SIG-M5 treated with dmso at 0.1 percent for 504 hours (cell line): ENCODE measurements around the gene SLC2A13.

Experiments used
- DNase-seq: peaks from one replicate; lab custom pipeline; 2025; ENCODE audit not compliant: unreplicated experiment; lab: John Stamatoyannopoulos, UW

The SLC2A13 gene

DNA sequence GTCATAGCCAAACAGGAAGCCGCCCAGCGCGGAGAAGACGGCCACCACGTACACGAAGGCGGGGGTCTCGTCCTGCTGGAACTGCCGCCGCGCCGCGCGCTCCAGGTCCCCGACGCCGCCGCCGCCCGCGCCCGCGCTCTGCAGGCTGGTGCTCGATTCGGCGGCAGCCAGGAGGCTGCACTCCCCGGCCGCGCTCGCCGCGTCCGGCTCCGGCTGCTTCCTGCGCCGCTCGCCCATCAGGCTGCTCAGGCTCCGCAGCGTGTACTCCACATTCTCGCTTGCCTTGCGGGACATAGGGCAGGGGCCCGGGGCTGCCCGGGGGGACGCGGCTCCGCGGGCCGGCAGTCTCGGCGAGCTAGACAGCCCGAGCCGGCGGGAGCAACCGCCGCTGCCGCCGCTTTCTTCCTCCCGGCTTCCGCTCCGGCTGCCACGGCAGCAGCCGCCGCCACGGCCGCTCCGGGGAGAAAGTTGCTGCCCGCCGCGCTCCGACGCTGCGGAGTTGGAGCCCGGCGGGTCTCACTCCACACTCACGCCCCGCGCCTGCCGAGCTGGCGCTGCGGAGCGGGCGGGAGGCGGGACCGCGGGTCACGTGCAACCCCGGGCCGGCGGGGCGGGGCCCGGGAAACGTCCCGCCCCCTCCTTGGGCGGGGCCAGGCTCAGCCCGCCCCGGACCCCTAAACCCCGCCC is at the start of gene SLC2A13:
Gene SLC2A13 (minus strand): TSS at position 567 of the 687 bp plus-strand sequence. CDS start 273 bp downstream, at position 294.
- DNase-seq, result peak; percentile 66

DNA sequence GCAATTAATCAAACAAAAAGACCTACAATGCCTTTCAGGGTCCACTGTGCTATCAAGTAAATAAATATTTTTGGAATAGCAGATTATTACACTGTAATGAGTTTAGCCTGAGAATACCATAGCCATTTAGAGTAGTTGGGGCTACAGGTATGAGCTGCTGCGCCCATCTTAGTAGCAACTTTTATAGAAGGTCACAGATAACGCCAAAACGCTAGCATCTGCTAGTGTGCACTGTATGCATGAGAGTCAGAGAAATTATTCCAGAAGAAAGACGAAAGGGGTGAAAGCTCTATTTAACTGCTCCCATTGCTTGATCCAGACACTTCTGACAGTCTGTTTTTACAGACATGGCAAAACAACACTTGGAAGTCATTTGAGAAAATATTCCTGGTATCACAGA is 48.5 kb upstream of the SLC2A13 start:
- no peak for DNase-seq

DNA sequence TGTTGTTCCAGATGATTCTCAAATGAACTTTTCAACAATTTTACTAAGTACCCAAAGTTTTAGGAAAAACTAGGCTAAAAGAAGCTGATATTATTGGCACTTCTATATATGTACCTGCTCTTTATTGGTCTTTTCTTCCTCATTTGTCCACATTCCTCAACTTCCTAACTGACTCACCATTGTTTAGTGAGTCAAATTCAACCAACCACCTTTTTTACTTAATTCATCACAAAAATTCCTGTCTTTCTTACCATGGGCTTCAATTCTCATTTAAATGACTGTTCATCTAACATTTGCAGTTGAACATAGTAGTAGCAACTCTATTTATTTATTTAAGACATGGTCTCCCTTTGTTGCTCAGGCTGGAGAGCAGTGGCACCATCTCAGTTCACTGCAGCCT is 47.6 kb upstream of the SLC2A13 start:
- no peak for DNase-seq

DNA sequence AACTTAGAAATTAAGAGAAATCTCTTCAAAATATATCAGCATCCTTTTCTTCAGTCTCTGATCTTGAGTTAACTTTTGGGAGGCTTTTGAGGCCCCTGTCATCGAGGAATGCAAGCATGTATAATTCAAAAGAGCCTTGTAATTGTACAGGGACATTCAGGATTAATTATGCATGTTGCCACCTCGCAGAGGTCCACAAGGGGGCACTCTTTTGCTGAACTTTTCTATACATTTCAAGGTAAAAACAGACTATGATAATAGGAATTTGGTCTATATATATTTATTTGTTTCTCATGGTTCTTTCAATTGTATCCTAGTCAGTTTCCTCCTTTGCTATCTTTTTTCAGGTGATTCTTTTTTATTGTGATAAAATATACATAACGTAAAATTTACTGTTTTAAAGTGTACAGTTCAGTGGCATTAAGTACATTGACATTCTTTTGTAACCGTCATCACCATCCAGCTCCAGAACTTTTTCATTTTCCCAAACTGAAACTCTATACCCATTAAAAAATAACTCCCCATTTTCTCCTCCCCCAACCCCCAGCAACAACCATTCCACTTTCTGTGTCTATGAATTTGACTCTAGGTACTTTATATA is 47.0 kb upstream of the SLC2A13 start:
- DNase-seq, result peak; percentile 42

DNA sequence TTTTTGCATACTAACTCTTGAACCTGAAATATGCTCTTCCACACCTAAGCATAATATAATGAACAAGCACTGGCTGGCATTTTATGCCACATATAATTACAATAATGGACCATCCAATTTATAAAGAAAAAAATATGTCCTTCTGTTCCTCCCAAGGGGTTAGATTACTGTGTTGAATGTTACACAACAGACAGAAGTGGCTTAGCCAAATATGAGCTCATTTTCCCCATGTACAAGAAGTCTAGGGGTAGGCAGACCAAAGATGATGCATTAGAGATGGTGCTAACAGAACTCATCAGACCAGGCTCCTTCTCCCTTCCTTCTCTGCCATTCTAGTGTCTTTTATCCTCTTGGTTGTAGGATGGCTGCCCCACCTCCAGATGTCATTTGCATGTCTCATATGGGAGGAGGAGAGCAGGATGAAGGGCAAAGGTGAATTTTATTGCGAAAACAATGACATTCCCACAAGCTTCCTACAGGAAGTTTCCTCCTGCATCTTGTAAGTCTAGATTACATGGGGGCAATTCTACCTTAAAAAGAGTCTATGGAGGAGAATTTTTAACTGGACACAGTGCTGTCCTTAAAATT is 43.9 kb upstream of the SLC2A13 start:
- no peak for DNase-seq

DNA sequence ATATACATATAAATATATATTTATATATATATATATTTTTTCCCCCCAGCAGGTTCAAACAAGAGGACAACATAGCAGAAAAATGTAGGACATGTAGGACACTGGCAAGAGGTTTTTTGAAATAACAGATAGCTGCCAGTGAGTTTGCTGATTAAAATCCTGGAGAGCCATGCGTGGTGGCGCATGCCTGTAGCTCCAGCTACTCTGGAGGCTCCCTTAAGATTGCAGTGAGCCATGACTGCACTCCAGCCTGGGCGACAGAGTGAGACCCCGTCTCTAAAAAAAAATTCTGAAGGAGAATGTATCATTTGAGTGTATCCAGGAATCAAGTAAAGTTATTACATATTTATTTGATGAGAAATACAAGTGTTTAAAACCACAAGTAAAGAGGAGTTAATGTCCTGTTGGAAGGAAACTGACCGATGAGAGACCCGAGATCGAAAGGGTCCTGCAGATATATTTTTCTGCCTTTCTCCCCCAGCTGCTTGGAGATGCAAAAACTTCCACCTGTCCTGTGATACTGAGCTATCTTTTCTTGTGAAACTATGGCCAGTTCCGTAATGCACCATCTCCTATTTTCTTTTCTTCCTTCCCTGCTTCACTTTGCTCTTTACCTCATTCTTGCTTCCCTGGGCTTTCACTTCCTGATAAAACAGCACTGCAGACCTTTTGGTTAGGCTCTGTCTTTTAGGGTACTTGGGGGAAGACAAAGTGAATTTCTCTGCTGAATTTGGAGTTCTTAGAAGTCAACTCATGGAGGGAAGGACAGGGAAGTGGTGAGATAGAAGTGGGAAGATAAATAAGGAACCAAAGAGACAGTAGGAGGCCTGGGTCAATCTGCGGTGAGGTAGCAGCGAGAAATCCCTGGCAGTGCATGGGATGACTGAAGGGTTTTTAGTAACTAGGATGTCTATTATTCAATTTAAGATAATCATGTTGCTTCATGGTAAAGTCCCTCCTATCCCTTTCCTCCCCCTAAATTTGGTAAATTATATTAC is 41.2 kb upstream of the SLC2A13 start:
- peak; percentile 86 for DNase-seq

DNA sequence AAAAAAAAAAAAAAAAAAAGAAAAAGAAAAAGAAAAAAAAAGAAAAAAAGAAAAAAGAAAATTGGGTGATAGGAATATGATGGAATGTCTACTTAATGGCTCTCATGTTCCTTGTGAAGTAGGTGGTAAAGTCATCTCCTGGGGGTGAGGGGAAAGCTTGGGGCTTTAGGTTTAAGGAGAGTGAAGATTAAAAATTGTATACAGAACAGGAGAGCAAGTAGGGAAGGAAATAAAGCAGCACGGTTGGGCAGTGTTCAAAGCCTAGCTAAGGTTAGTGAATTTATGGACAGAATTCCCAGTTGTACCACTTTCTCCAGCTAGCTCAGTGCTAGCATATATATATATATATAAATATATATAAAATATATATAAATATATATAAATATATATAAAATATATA is 40.0 kb upstream of the SLC2A13 start:
- peak; percentile 33 for DNase-seq

DNA sequence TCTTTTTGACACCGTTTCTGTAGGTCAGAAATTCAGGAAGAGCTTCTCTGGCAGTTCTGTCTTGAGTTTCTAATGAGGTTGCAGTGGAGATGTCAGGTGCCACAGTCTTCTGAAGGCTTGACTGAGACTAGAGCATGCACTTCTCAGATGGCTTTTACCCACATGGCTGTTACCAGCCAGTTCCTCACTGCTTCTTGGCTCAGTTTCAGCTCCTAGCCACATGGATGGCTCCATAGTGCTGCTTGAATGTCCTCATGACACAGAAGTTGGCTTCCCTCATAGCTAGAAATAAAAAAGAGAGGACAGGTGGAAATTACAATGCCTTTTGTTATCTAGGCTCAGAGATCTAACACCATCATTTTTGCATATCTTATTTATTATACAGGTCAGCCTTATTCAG is 38.1 kb upstream of the SLC2A13 start:
- peak; percentile 18 for DNase-seq

DNA sequence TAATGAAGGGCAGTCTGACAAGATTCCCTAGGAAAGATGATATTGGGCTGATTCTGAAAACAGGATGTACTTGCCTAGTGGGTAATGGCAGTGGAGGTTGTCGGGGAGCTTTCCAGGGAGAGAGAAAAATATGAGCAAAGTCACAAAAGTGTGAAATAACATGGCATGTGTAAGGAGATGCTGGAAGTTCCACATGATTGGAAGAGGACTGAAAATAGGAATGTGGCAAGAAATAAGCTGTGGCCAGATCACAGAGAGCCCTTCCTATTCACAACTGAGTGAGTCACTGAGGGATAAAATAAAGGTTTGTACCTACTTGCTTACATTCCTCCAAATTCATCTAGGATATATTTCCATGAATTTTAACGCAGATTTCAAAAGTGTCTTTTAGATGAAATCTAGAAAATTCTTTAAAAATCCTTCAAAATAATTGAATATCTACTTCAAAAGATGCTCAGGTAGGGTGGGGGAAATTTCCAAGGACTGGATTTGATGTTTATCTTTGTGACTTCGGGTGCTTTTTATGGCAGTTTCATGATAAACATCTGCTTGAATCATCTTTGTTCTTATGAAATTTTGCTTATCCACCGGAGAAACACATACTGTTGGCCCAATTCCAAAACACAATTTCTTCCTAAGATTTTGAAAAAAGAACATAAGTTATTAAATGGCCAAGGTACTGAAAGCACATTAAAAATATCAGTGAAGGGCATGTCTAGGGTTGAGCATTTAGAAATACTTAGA is 36.3 kb upstream of the SLC2A13 start:
- DNase-seq, result no peak

DNA sequence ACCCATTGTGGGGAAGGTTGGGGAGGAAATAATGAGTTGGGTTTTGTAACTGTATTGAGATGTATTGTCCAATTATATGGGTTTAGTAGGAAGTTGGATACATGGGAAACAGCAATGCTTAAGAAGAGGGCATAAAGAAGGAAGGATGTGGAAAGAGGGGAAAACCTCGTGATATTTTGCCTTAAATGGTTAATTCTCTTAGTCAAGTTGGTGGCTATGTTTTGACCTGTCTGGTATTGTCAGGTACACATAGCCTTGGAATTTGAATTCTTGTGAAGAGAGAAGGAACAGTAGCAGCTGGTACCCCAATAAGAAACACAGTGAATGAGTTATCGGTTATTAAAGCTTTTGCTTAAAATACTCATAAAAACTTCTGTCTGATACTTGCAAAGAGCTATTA is 32.6 kb upstream of the SLC2A13 start:
- no peak for DNase-seq

DNA sequence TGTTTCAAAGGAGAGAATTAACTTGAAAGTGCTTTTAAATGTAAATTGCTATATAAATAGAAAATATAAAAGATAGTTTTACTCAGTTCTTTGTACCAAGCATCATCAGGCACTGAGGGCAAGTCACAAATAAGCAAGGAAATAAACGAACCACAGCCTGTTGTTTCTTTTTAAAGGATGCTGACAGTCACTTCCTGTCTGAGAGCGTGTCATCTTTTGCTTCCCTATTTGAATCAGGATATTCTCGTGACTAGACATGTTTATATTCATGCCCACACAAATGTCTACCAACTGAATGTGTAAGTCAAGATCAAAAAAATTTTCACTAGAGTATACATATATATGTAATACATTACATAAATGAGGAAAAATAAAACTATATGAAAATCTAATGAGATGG is 31.4 kb upstream of the SLC2A13 start:
- peak; percentile 79 for DNase-seq

DNA sequence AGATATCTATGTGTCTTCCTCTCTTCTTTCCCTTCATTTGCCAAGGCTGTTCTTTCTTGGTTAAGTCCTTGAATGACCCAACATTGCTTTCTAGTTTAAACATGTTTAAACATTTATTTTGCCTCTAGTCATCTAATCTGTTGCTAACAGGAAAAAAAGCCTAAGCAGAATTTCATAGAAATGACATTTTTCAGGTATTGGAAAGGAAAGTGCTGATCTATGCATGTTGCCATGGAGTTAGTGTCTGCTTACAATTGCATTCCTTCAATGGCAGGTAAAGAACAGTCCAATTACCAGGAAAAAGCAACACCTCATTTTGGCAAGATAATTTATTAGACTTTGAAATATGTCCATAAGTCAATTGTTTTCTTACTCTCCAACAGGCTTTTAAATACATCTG is 21.5 kb upstream of the SLC2A13 start:
- no peak for DNase-seq

DNA sequence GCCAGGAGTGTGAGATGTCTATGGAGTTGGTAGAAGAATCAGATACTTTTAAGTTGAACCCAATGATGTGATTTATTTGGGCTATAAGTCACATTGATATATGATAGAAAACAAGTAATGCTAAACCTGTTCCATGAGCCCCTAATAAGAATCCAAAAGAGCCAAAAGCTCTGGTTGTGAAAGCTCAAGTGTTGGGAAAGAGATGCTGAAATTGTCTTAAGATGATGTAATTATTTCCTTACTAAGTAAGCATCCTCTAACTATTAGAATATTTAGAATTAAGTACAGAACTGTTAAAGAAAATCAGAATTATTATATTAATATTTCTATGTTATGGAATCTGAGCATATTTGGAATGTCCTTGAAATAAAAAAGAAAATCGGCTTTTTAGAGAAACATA is 17.6 kb upstream of the SLC2A13 start:
- DNase-seq, result peak; percentile 61

DNA sequence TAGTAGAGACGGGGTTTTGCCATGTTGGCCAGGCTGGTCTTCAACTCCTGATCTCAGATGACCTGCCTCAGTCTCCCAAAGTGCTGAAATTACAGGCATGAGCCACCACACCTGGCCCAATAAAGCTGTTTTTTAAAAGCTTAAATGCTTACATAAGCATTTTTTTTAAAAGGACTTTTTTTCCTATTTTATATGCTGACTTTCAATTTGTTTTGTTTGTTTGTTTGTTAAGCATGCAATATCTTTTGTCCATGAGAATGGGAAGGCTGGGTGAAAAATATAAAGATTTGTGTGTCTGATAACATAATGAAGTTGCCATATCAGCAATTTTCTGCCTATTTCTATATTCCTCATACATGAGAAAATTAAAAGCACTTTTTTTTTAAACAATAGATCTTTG is 17.0 kb upstream of the SLC2A13 start:
- DNase-seq, result no peak

DNA sequence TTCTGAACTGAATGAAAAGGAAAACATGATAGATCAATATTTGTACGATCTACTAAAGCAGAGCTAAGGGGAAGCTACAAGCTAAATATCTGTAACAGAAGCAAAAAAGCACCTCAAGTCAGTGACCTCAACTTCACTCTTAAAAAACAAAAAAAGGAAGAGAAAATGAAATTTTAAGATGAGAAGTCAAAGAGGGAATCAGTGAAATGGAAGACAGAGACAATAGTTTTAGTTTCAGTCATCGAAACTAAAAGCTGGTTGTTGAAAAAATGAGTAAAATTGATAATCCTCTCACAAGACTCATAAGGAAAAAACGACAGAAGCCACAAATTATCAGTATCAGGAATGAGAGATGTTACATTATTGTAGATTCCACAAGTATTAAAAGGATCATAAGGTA is 11.9 kb upstream of the SLC2A13 start:
- DNase-seq, result peak; percentile 76

DNA sequence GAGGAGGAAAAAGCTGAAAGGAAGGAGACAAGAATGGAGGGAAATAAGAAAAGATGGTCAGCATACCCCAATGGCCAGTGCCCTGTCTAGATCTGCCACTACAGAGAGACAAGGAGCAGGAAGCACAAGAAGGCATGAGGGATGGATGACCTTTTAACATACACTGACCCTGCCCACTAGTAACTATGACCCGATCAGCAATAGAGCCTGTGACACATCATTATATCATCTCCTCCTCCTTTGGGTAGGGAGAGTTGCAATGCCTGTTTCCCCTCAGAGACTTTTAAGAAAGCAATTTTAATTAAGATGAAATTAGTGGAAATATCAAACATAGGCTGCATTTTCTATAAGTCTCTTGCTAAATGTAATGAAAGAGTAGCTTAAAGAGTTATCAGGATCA is 4.7 kb upstream of the SLC2A13 start:
- DNase-seq, result no peak

DNA sequence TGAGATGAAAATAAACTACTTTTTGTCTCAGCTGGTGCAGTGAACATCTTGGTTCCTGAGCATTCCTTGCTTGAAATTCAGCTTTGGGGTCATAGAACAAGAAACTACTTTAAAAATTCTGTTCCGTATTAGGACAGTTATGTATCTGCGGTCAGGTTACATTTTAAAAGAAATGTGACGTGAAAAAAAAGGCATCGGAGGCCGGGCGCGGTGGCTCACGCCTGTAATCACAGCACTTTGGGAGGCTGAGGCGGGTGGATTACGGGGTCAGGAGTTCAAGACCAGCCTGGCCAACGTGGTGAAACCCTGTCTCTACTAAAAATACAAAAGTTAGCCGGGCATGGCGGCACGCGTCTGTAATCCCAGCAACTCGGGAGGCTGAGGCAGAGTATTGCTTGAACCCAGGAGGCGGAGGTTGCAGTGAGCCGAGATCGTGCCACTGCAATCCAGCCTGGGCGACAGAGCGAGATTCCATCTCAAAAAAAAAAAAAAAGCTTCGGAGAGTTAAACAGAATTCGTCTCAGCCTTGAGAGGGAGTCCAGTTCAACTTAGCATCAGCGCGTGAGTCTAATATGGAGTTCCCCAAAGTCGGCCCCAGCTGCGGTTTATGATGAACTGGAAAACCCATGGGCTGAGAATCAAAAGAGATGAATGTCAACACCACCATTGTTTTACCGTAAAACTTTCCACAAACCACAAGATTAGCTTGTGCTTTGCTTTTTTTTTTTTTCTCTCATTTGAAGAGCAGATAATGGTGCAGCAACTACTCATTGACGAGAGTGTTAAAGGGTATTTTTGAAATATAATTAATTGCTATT is 2.1 kb upstream of the SLC2A13 start:
- no peak for DNase-seq

DNA sequence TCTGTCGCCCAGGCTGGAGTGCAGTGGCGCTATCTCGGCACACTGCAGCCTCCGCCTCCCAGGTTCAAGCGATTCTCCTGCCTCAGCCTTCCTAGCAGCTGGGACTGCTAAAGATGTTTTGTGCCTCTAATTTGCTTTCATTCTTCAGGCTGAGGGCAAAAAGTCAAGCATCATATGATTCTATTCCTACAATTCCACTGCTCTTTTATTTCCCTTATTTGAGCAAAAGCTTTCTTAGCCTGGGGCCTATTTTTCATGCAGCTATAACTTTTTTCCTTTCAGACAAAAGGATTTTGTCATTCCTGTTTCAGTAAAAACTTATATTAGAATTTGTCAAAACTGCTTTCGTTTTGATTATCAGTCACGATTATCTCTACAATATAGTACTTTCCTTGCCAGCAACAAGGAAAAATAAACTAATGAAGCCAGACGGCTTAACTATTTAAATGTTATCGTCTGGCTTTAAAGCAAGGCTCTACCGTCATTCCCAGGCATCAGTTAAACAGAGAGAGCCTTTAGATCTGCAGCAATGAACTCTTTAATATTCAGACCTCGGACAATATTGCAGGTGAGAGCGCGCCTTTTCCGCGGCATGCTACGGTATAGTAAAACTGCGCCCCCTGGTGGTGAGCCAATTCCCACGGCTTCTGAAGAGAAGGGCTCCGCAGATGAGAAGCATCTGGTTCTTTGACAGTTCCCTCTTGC is 1.4 kb upstream of the SLC2A13 start:
- DNase-seq, result peak; percentile 61

DNA sequence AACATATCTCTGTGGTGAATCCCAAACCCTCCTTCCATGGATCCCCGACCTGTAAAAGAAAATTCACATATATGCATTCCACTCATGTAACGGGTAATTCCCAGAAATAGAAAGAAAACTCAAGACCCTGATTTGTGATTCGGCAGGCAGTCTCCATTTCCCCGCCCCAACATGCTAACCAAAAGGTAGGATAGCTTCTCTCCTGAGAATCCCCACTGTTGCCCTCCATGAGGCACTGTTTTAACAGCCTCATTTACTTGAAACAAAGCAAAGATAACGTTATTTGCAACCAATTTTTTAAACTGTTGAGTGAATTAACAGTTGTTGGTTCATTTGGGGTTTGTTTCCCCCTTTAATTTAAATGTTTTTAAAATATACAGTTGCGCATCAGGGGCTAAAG is 774 bp upstream of the SLC2A13 start:
- no peak for DNase-seq
